Lung (tissue), 12 donors: ENCODE results near the gene NOCT. TPM values are rescaled to one million over a fixed set of nuclear protein-coding genes. Genes with fewer than 3 reads are reported as not detected.

Experiments used
- ATAC-seq: fragments of 200-7000 bp; cut with Tn5 transposase; one replicate; pipeline ENCODE4 v1.9.1; 2020; ENCODE audit warnings: moderate number of reproducible peaks; ENCODE audit not compliant: insufficient read depth, low FRiP score
- DNase-seq, 3 donors: peaks; one replicate each; pipeline ENCODE4 v3.0.0-alpha.2; 2013 to 2017
- H3K27ac ChIP-seq, 2 donors: one replicate each; pipeline ENCODE4 v1.5.1; 2013; ENCODE audit warnings: mild to moderate bottlenecking in 2 of 2, moderate library complexity in 2 of 2, control low read depth in 1 of 2, inconsistent platforms in 1 of 2, low read depth in 1 of 2, low read length in 1 of 2
- H3K27me3 ChIP-seq, 3 donors: one replicate each; pipeline ENCODE4 v1.5.1; 2013; ENCODE audit warnings: low read length in 2 of 3; ENCODE audit not compliant: control insufficient read depth in 3 of 3, insufficient read depth in 3 of 3
- H3K36me3 ChIP-seq, 4 donors: one replicate each; pipeline ENCODE4 v1.5.1; 2013; ENCODE audit warnings: low read length in 4 of 4, mild to moderate bottlenecking in 1 of 4, moderate library complexity in 1 of 4; ENCODE audit not compliant: control insufficient read depth in 4 of 4, insufficient read depth in 4 of 4
- H3K4me1 ChIP-seq, 5 donors: one replicate each; pipeline ENCODE4 v1.5.1; 2013; ENCODE audit warnings: low read length in 5 of 5, mild to moderate bottlenecking in 2 of 5, moderate library complexity in 1 of 5; ENCODE audit not compliant: control insufficient read depth in 5 of 5, insufficient read depth in 5 of 5
- H3K4me3 ChIP-seq: one replicate; pipeline ENCODE4 v1.5.1; 2013; ENCODE audit warnings: mild to moderate bottlenecking, control low read depth, moderate library complexity
- H3K9ac ChIP-seq, 2 donors: one replicate each; pipeline ENCODE4 v1.5.1; 2013; ENCODE audit warnings: low read length in 2 of 2, control low read depth in 1 of 2; ENCODE audit not compliant: insufficient read depth in 1 of 2
- H3K9me3 ChIP-seq, 4 donors: one replicate each; pipeline ENCODE4 v1.5.1; 2013; ENCODE audit warnings: low read length in 3 of 4, mild to moderate bottlenecking in 1 of 4, moderate library complexity in 1 of 4; ENCODE audit not compliant: control insufficient read depth in 4 of 4, insufficient read depth in 3 of 4
- WGBS, 2 donors: extraction: QIAGEN DNeasy Blood & Tissue Kit; methylation state at CpG; one replicate each; pipeline ENCODE4 v1.1.7; 2013; 5-methylcytosine and 5-hydroxymethylcytosine counted together
- polyA plus RNA-seq, 2 donors: library from polyadenylated mRNA; stranded (reverse); fragments of 200-250 nt; gene quantifications; one replicate each; pipeline ENCODE4 v1.2.1, GENCODE V29; 2013
- total RNA-seq, 2 donors: library from RNA; depleted of rRNA in 1 of 2; stranded (reverse); fragments of >200 nt in 1 of 2; gene quantifications; one replicate each; pipeline ENCODE4 v1.2.1, GENCODE V29; 2014 to 2021
- TF ChIP-seq, protein P1 (sequence below): IDR thresholded peaks from 2 replicates; pipeline ENCODE4 v1.5.1; 2012; ENCODE audit warnings: mild to moderate bottlenecking; ENCODE audit errors: control extremely low read depth, extremely low read depth
- donor health status: control.
- donor health status: control.
- donor health status: Bipolar disorder and iron deficiency.
- donor health status: healthy.
- donor health status: DM: yes; HTN: yes; CAD: no.

The NOCT gene
- total and polyA plus RNA-seq, 4 donors, result 3.0 to 8.2 (median 5.5) TPM

DNA sequence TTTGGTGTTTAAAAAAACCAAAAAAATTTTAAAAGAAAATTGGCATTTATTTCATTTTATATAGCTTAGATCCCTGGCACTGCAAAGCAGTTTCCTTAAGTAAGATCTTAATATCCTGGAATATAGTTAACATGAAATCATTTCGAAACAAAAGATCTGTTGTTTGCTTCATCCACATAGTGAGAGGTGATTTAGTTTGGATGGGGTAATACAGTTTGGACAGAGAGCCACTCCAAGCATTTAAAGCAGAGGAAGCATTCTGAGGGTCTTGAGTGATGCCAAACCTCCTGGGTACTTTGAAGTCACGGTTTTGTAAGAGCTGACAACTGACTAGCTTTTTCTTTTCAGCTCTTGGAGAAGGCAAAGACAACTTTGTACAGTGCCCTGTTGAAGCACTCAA is 28.7 kb downstream of the NOCT start:
- H3K27me3 ChIP-seq, result no peaks in the 10 kb centered on the region
- ATAC-seq, result no peak
- DNase-seq, result peak in 2 of 3 donors; percentile 70 to 88
- H3K9ac ChIP-seq, result no peak overlapping the region
- TF ChIP-seq, protein P1, sequence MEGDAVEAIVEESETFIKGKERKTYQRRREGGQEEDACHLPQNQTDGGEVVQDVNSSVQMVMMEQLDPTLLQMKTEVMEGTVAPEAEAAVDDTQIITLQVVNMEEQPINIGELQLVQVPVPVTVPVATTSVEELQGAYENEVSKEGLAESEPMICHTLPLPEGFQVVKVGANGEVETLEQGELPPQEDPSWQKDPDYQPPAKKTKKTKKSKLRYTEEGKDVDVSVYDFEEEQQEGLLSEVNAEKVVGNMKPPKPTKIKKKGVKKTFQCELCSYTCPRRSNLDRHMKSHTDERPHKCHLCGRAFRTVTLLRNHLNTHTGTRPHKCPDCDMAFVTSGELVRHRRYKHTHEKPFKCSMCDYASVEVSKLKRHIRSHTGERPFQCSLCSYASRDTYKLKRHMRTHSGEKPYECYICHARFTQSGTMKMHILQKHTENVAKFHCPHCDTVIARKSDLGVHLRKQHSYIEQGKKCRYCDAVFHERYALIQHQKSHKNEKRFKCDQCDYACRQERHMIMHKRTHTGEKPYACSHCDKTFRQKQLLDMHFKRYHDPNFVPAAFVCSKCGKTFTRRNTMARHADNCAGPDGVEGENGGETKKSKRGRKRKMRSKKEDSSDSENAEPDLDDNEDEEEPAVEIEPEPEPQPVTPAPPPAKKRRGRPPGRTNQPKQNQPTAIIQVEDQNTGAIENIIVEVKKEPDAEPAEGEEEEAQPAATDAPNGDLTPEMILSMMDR, result no peak
- peaks cover 0 to 20% (median 12%) of the 10 kb centered on the region in 4 donors for H3K36me3 ChIP-seq
- H3K9me3 ChIP-seq, result peaks cover 0 to 2% (median 0%) of the 10 kb centered on the region in 4 donors
- H3K27ac ChIP-seq, result no peak overlapping the region
- H3K4me3 ChIP-seq, result no peak overlapping the region
- WGBS, 2 donors, result 74 to 82% methylated on average over 2 of the region's 2 CpGs
- H3K4me1 ChIP-seq, result peaks cover 0 to 12% (median 5%) of the 10 kb centered on the region in 5 donors

DNA sequence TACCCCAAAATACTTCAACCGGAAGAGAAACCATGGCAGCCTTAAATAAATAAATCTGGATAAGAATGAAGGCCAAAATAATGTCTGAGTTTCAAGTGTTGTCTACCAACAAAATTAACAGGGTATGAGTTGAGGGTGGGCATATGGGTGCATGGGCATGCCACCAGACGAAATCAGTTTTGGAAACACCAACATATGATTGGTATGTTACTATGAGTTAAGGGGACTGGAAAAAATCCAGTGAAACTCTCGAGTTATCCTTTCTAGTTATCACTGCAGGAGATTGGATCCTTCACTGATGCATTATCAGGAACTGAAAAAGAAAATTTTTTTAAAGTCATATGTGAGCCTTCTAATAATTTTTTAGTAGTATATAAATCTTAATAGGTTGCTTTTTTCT is 32.4 kb downstream of the NOCT start:
- Histone ChIP-seq H3K4me1 (peaks cover 0 to 11% (median 5%) of the 10 kb centered on the region in 5 donors), H3K9ac (no peak overlapping the region), H3K27ac (no peak overlapping the region), H3K4me3 (no peak overlapping the region), H3K36me3 (peaks cover 5 to 20% (median 15%) of the 10 kb centered on the region in 4 donors), H3K9me3 (no peaks in the 10 kb centered on the region), H3K27me3 (no peaks in the 10 kb centered on the region)
- 84 to 88% methylated on average over 3 of the region's 3 CpGs for WGBS, 2 donors
- ATAC-seq, result no peak
- DNase-seq, result no peak
- TF ChIP-seq, protein P1, result no peak

DNA sequence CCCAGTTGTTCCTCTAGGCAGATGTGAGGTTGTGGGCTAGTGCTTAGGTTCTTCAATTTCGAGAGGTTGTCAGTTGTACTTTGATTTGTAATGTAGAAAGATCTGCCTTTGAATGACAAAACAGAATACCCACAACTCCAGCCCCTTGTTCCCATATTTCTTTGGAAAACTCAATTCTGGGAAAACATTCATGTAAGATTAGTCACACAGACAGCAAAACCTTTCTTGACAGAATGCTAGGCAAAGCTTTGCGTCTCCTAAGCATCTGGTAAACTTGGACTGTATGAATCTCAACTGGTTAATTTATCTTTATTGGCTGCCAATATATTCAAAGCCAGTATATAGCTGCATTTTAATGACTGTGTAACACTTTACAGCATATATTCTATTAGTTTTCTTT is 34.9 kb downstream of the NOCT start:
- TF ChIP-seq, protein P1, result no peak
- Histone ChIP-seq H3K27ac (no peak overlapping the region), H3K4me1 (peaks cover 0 to 11% (median 0%) of the 10 kb centered on the region in 5 donors), H3K9ac (no peak overlapping the region), H3K27me3 (no peaks in the 10 kb centered on the region), H3K4me3 (no peak overlapping the region), H3K36me3 (peaks cover 5 to 20% (median 8%) of the 10 kb centered on the region in 4 donors), H3K9me3 (no peaks in the 10 kb centered on the region)
- no peak for ATAC-seq
- DNase-seq, result no peak
- WGBS, 2 donors, result 72 to 89% methylated on average over 2 of the region's 2 CpGs

DNA sequence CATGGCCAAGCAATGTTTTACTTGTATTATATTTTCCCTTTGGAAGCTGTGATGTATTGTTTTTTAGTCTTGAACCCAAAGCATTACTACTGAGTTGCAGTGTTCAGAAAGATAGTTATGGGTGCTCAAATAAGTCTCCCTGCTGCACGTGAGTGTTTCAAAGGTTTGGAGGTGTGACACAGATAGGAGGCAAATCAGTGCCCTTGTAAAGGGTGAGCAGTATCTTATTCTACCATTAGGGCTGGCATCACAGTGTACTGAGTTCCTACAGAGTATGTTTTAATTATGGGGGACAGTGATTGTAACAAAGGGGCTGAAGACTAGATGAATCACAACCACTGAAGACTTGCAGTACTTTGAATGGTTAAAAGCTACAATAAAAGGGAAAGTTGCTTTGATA is 38.3 kb downstream of the NOCT start:
- no peak for ATAC-seq

More for the DNA sequence above, 38.3 kb downstream of the NOCT start:
- Histone ChIP-seq H3K36me3 (peaks cover 3 to 12% (median 5%) of the 10 kb centered on the region in 4 donors), H3K9ac (no peak overlapping the region), H3K9me3 (no peaks in the 10 kb centered on the region), H3K27ac (no peak overlapping the region), H3K27me3 (no peaks in the 10 kb centered on the region), H3K4me1 (peaks cover 0 to 11% (median 0%) of the 10 kb centered on the region in 5 donors), H3K4me3 (no peak overlapping the region)
- WGBS, 2 donors, result 90 to 95% methylated on average over 1 of the region's 1 CpG
- no peak for DNase-seq
- TF ChIP-seq, protein P1, result no peak
